ENCODE results near the gene GPR39.

DNA sequence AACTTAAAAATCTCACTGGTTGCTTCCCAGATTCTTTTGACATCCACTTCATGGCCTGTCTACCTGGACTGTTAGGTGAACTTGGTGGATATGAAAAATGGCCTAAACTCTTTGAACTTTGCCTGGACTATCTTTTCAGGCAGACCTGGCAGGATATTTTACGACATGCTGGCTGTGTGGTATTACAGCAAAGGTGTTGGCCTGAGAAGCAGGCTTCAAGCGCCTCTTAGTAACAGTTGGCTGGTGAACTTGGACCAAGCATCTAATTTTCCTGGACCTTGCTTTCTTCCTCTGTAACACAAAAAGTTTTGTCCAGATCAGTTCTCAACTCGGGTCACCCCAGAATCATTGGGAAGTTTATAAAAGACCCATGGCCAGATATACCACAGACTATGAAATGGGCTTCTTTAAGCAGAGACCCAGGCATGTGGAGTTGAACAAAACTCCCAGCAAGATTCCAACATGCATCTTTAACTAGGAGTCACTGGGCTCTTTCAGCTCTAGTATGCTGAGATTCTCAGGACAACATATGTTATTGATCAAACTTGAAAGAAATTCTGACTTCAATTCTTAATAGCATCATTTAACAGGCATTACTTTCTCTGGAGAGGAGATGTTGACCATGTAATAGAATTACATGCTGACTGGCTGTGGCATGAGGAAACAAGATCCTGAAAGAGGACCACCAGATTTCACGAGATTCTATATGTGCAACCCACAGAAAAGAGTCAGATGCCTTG lies 249.0 kb downstream of the GPR39 start:
- TF ChIP-seq, protein P1, sequence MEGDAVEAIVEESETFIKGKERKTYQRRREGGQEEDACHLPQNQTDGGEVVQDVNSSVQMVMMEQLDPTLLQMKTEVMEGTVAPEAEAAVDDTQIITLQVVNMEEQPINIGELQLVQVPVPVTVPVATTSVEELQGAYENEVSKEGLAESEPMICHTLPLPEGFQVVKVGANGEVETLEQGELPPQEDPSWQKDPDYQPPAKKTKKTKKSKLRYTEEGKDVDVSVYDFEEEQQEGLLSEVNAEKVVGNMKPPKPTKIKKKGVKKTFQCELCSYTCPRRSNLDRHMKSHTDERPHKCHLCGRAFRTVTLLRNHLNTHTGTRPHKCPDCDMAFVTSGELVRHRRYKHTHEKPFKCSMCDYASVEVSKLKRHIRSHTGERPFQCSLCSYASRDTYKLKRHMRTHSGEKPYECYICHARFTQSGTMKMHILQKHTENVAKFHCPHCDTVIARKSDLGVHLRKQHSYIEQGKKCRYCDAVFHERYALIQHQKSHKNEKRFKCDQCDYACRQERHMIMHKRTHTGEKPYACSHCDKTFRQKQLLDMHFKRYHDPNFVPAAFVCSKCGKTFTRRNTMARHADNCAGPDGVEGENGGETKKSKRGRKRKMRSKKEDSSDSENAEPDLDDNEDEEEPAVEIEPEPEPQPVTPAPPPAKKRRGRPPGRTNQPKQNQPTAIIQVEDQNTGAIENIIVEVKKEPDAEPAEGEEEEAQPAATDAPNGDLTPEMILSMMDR (IDR thresholded peaks at IDR 0.05), result no peak
- TF ChIP-seq POLR2A (IDR thresholded peaks at IDR 0.05), result no peak

All from Peyer's patch (tissue), 4 donors.